T-helper 17 cell (primary cell): ENCODE data around the gene COX6B1. TPM values are rescaled to one million over a fixed set of nuclear protein-coding genes. Genes with fewer than 3 reads are reported as not detected.
A peak's percentile ranks its signal among the peaks of the same experiment; 100 is the strongest.
"Not testable (repeated sequence)": the region's sequence is repeated elsewhere in the genome, so short reads cannot be mapped to it uniquely, and the experiment has no call there.

Experiments
- ATAC-seq: fragments of 150-1000 bp; cut with Tn5 transposase; 2 replicates; pipeline ENCODE4 v1.10.0; 2021; ENCODE audit warnings: mild to moderate bottlenecking, moderate library complexity
- DNase-seq, 3 donors: peaks; one replicate each; pipeline versions ENCODE4 v3.0.0 to v3.0.0-alpha.2; 2020 to 2021
- H3K9me3 ChIP-seq: one replicate; pipeline ENCODE4 v1.7.0; 2013; ENCODE audit warnings: low read length, mild to moderate bottlenecking; ENCODE audit not compliant: control insufficient read depth, poor library complexity, severe bottlenecking
- H3K27ac Mint-ChIP-seq: one replicate; pipeline ENCODE4 v1.8.0; 2022; ENCODE audit warnings: mild to moderate bottlenecking, moderate library complexity, mixed read lengths
- H3K27me3 Mint-ChIP-seq: one replicate; pipeline ENCODE4 v1.8.0; 2022; ENCODE audit warnings: mixed read lengths
- H3K36me3 Mint-ChIP-seq: one replicate; pipeline ENCODE4 v1.8.0; 2022; ENCODE audit warnings: low read depth, mixed read lengths
- H3K4me1 Mint-ChIP-seq: one replicate; pipeline ENCODE4 v1.8.0; 2022; ENCODE audit warnings: mild to moderate bottlenecking, mixed read lengths
- H3K4me3 Mint-ChIP-seq: one replicate; pipeline ENCODE4 v1.8.0; 2022; ENCODE audit warnings: mild to moderate bottlenecking, moderate library complexity, mixed read lengths
- total RNA-seq, 4 donors: library from RNA in 2 of 4; stranded (reverse) in 2 of 4; gene quantifications; one replicate each; pipeline ENCODE4 v1.2.3 and lab custom pipeline; 2022 to 2026

COX6B1 gene
- total RNA-seq: 100 to 1,000 TPM; 194 to 206 TPM
- total RNA-seq (lab: John Stamatoyannopoulos, UW): 50.7 to 84.7 reads per million in 2 donors

- no peaks in the 10 kb centered on the region for H3K9me3 ChIP-seq
- Mint-ChIP-seq H3K27ac (peak within 1 kb of the TSS; percentile 98), H3K27me3 (no peaks in the 10 kb centered on the region), H3K4me1 (peaks cover 23% of the 10 kb centered on the region), H3K4me3 (peak within 1 kb of the TSS; percentile 98), H3K36me3 (peaks cover 2% of the 10 kb centered on the region)
- DNase-seq (peak; percentile 77 to 86 (median 80)), ATAC-seq (peak; percentile 73)
Measured at GRCh38 chr19:35648017-35648961, at the start of gene COX6B1. COX6B1 (plus strand) TSS chr19:35648323; CDS start chr19:35651244, 2,921 bp downstream.

- Mint-ChIP-seq H3K27me3 (no peaks in the 10 kb centered on the region), H3K4me3 (no peak overlapping the region), H3K36me3 (no peaks in the 10 kb centered on the region), H3K27ac (no peak overlapping the region), H3K4me1 (peaks cover 2% of the 10 kb centered on the region)
- no peak for ATAC-seq
- no peak for DNase-seq
- no peaks in the 10 kb centered on the region for H3K9me3 ChIP-seq
Measured at GRCh38 chr19:35601971-35602370, 46.2 kb upstream of the COX6B1 start.

GRCh38 chr19:35604436-35604835 is 43.7 kb upstream of the COX6B1 start:
- H3K4me3 Mint-ChIP-seq, H3K27me3 Mint-ChIP-seq, H3K4me1 Mint-ChIP-seq, DNase-seq, H3K27ac Mint-ChIP-seq, ATAC-seq, H3K9me3 ChIP-seq, H3K36me3 Mint-ChIP-seq: not testable (repeated sequence)

- H3K27ac Mint-ChIP-seq, ATAC-seq, H3K4me3 Mint-ChIP-seq: not testable (repeated sequence)
Measured at GRCh38 chr19:35607170-35607569, 41.0 kb upstream of the COX6B1 start.

GRCh38 chr19:35607661-35608060 is 40.5 kb upstream of the COX6B1 start:
- Mint-ChIP-seq H3K4me3 (no peak overlapping the region), H3K4me1 (peaks cover 16% of the 10 kb centered on the region), H3K27me3 (no peaks in the 10 kb centered on the region), H3K27ac (no peak overlapping the region), H3K36me3 (no peaks in the 10 kb centered on the region)
- DNase-seq: no peak
- no peak for ATAC-seq
- no peaks in the 10 kb centered on the region for H3K9me3 ChIP-seq

More at GRCh38 chr19:35607170-35607569, 41.0 kb upstream of the COX6B1 start:
- not testable (repeated sequence) for H3K36me3 Mint-ChIP-seq, DNase-seq, H3K9me3 ChIP-seq, H3K27me3 Mint-ChIP-seq
- peaks cover 12% of the 10 kb centered on the region for H3K4me1 Mint-ChIP-seq

GRCh38 chr19:35608251-35608650 is 39.9 kb upstream of the COX6B1 start:
- no peak for DNase-seq
- H3K4me1 Mint-ChIP-seq: peaks cover 16% of the 10 kb centered on the region
- H3K36me3 Mint-ChIP-seq: no peaks in the 10 kb centered on the region
- ATAC-seq: no peak
- no peaks in the 10 kb centered on the region for H3K27me3 Mint-ChIP-seq
- H3K4me3 Mint-ChIP-seq: no peak overlapping the region
- no peaks in the 10 kb centered on the region for H3K9me3 ChIP-seq
- peak overlapping the region; percentile 86 for H3K27ac Mint-ChIP-seq

GRCh38 chr19:35609851-35610353 is 38.2 kb upstream of the COX6B1 start:
- Mint-ChIP-seq H3K27ac (peak overlapping the region; percentile 86), H3K27me3 (no peaks in the 10 kb centered on the region), H3K4me3 (peak overlapping the region; percentile 41), H3K36me3 (no peaks in the 10 kb centered on the region), H3K4me1 (peaks cover 14% of the 10 kb centered on the region)
- peak; percentile 46 for ATAC-seq
- no peaks in the 10 kb centered on the region for H3K9me3 ChIP-seq
- no peak for DNase-seq

GRCh38 chr19:35612224-35612558 is 35.9 kb upstream of the COX6B1 start:
- peak overlapping the region; percentile 85 for H3K4me3 Mint-ChIP-seq
- ATAC-seq (no peak), DNase-seq (no peak)
- H3K27me3 Mint-ChIP-seq: no peaks in the 10 kb centered on the region
- peak overlapping the region; percentile 85 for H3K27ac Mint-ChIP-seq
- no peaks in the 10 kb centered on the region for H3K9me3 ChIP-seq
- H3K36me3 Mint-ChIP-seq: peaks cover 2% of the 10 kb centered on the region
- peaks cover 17% of the 10 kb centered on the region for H3K4me1 Mint-ChIP-seq

GRCh38 chr19:35612559-35613321 is 35.4 kb upstream of the COX6B1 start, which contains the start of gene HAUS5:
HAUS5 (plus strand) TSS chr19:35612735; CDS start chr19:35612795, 60 bp downstream.
- no peaks in the 10 kb centered on the region for H3K9me3 ChIP-seq
- H3K27me3 Mint-ChIP-seq: no peaks in the 10 kb centered on the region
- peak; percentile 92 to 97 (median 93) for DNase-seq
- H3K4me3 Mint-ChIP-seq: peak within 1 kb of the TSS; percentile 85
- ATAC-seq: peak; percentile 91
- peak within 1 kb of the TSS; percentile 85 for H3K27ac Mint-ChIP-seq
- H3K4me1 Mint-ChIP-seq: peaks cover 17% of the 10 kb centered on the region
- peaks cover 2% of the 10 kb centered on the region for H3K36me3 Mint-ChIP-seq

- no peaks in the 10 kb centered on the region for H3K27me3 Mint-ChIP-seq
- DNase-seq (no peak), ATAC-seq (no peak)
- H3K4me1 Mint-ChIP-seq: peaks cover 17% of the 10 kb centered on the region
- no peaks in the 10 kb centered on the region for H3K9me3 ChIP-seq
- peak overlapping the region; percentile 85 for H3K27ac Mint-ChIP-seq
- H3K36me3 Mint-ChIP-seq: peaks cover 2% of the 10 kb centered on the region
- peak overlapping the region; percentile 85 for H3K4me3 Mint-ChIP-seq
Measured at GRCh38 chr19:35613574-35613973, 34.5 kb upstream of the COX6B1 start.

- Mint-ChIP-seq H3K36me3 (peaks cover 2% of the 10 kb centered on the region), H3K4me3 (no peak overlapping the region), H3K27me3 (no peaks in the 10 kb centered on the region), H3K4me1 (peaks cover 11% of the 10 kb centered on the region), H3K27ac (no peak overlapping the region)
- DNase-seq: no peak
- no peak for ATAC-seq
- no peaks in the 10 kb centered on the region for H3K9me3 ChIP-seq
Measured at GRCh38 chr19:35615036-35615435, 33.1 kb upstream of the COX6B1 start.

GRCh38 chr19:35618857-35619256 is 29.3 kb upstream of the COX6B1 start:
- H3K27ac Mint-ChIP-seq: no peak overlapping the region
- H3K36me3 Mint-ChIP-seq: peaks cover 2% of the 10 kb centered on the region

More at GRCh38 chr19:35618857-35619256, 29.3 kb upstream of the COX6B1 start:
- Mint-ChIP-seq H3K4me3 (no peak overlapping the region), H3K27me3 (no peaks in the 10 kb centered on the region), H3K4me1 (peaks cover 3% of the 10 kb centered on the region)
- no peaks in the 10 kb centered on the region for H3K9me3 ChIP-seq
- ATAC-seq: no peak
- no peak for DNase-seq
